OCI-LY7 (cell line): ENCODE data around the gene FMN2.

ENCODE experiments used
- EZH2phosphoT487 ChIP-seq: fragments of 200-600 bp; sonication (generic); IDR thresholded peaks from 2 replicates; pipeline ENCODE4 v1.6.1; 2018; ENCODE audit warnings: low read depth, borderline replicate concordance, mild to moderate bottlenecking, mixed run types, antibody characterized with exemption, low read length, moderate library complexity, mixed read lengths
- TF ChIP-seq, protein P1 (sequence below): fragments of 200-600 bp; sonication (generic); conservative IDR thresholded peaks from 2 replicates; pipeline ENCODE4 v1.5.1; 2014; ENCODE audit warnings: mild to moderate bottlenecking, antibody characterized with exemption, low read length, moderate library complexity, mixed read lengths

DNA sequence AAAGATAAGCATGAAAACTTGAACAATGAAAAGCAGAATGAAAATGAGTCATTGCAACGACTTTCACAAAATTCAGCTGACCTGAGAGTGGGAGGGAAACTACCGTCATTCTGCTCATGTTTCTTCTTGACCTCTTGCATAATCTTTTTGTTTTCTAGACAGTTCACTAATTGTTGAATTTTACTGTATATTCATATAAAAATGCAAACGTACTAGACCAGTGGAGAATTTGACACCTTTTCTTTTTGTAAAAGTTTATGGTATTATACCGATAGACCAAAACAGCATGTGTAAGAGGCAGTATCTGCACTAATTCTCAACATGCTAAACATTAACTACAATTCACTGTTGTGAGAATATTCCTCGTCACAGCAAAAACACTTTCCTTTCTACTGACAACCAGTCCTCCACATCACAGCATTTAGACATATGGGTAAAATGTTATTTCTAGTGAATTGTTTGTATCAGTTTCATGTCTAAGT is 382.5 kb downstream of the FMN2 start:
- TF ChIP-seq, protein P1, sequence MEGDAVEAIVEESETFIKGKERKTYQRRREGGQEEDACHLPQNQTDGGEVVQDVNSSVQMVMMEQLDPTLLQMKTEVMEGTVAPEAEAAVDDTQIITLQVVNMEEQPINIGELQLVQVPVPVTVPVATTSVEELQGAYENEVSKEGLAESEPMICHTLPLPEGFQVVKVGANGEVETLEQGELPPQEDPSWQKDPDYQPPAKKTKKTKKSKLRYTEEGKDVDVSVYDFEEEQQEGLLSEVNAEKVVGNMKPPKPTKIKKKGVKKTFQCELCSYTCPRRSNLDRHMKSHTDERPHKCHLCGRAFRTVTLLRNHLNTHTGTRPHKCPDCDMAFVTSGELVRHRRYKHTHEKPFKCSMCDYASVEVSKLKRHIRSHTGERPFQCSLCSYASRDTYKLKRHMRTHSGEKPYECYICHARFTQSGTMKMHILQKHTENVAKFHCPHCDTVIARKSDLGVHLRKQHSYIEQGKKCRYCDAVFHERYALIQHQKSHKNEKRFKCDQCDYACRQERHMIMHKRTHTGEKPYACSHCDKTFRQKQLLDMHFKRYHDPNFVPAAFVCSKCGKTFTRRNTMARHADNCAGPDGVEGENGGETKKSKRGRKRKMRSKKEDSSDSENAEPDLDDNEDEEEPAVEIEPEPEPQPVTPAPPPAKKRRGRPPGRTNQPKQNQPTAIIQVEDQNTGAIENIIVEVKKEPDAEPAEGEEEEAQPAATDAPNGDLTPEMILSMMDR, result no peak
- no peak for TF ChIP-seq EZH2phosphoT487
